HFFc6 (cell line): ENCODE measurements around the gene COL23A1. TPM values are rescaled to one million over a fixed set of nuclear protein-coding genes. Genes with fewer than 3 reads are reported as not detected.
"Not testable (repeated sequence)": the region's sequence is repeated elsewhere in the genome, so short reads cannot be mapped to it uniquely, and the experiment has no call there.

Experiments
- DNase-seq: peaks from one replicate; pipeline ENCODE4 v3.0.0-alpha.2; 2018
- H3K27ac Mint-ChIP-seq: 2 replicates; pipeline ENCODE4 v1.8.0; 2020; ENCODE audit warnings: mild to moderate bottlenecking, mixed read lengths
- H3K27me3 Mint-ChIP-seq: 2 replicates; pipeline ENCODE4 v1.8.0; 2021; ENCODE audit warnings: mild to moderate bottlenecking, moderate library complexity, mixed read lengths; ENCODE audit not compliant: insufficient read depth
- H3K36me3 Mint-ChIP-seq: 2 replicates; pipeline ENCODE4 v1.8.0; 2021; ENCODE audit warnings: low read depth, mixed read lengths
- H3K4me1 Mint-ChIP-seq: 2 replicates; pipeline ENCODE4 v1.8.0; 2020; ENCODE audit warnings: low read depth, mixed read lengths
- H3K4me3 Mint-ChIP-seq: 2 replicates; pipeline ENCODE4 v1.8.0; 2020; ENCODE audit warnings: mild to moderate bottlenecking, moderate library complexity, mixed read lengths
- H3K9me3 Mint-ChIP-seq: 2 replicates; pipeline ENCODE4 v1.8.0; 2020; ENCODE audit warnings: mild to moderate bottlenecking, mixed read lengths
- CTCF ChIP-seq: fragments of 200-600 bp; sonication (generic); IDR thresholded peaks from 2 replicates; pipeline ENCODE4 v1.5.0; 2021; ENCODE audit warnings: antibody characterized with exemption, mild to moderate bottlenecking
- total RNA-seq, 6 experiments: library from RNA; stranded (reverse); fragmentation: NEBNext Ultra II Directional; extraction: Animal tissue kit (Norgen Biotek cat#: 25700); gene quantifications; 2 replicates in 1 of 6; 3 replicates in 5 of 6; pipeline ENCODE4 v1.2.3, GENCODE V29; 2021

The COL23A1 gene
- total RNA-seq, 6 experiments from 2014 or later: not detected

GRCh38 chr5:178372142-178372571 lies 218.0 kb downstream of the COL23A1 start:
- Mint-ChIP-seq H3K36me3 (peaks cover 18% of the 10 kb centered on the region), H3K27ac (no peak overlapping the region), H3K9me3 (peaks cover 56% of the 10 kb centered on the region), H3K4me3 (no peak overlapping the region), H3K4me1 (no peaks in the 10 kb centered on the region), H3K27me3 (peaks cover 5% of the 10 kb centered on the region; the same call in 1 of the 2 replicates)
- DNase-seq: no peak
- no peak for TF ChIP-seq CTCF

GRCh38 chr5:178371362-178372111 lies 218.7 kb downstream of the COL23A1 start:
- no peak for DNase-seq
- no peak for TF ChIP-seq CTCF
- H3K27ac Mint-ChIP-seq: no peak overlapping the region
- no peaks in the 10 kb centered on the region for H3K4me1 Mint-ChIP-seq
- H3K9me3 Mint-ChIP-seq: peaks cover 57% of the 10 kb centered on the region
- H3K4me3 Mint-ChIP-seq: no peak overlapping the region
- peaks cover 24% of the 10 kb centered on the region for H3K36me3 Mint-ChIP-seq
- H3K27me3 Mint-ChIP-seq: peaks cover 5% of the 10 kb centered on the region; the same call in 1 of the 2 replicates

GRCh38 chr5:178370102-178370501 lies 220.1 kb downstream of the COL23A1 start:
- H3K27me3 Mint-ChIP-seq: peaks cover 8% of the 10 kb centered on the region; the same call in 1 of the 2 replicates
- TF ChIP-seq CTCF: no peak
- H3K36me3 Mint-ChIP-seq: peaks cover 23% of the 10 kb centered on the region
- peaks cover 62% of the 10 kb centered on the region for H3K9me3 Mint-ChIP-seq
- H3K27ac Mint-ChIP-seq: no peak overlapping the region
- no peaks in the 10 kb centered on the region for H3K4me1 Mint-ChIP-seq
- no peak for DNase-seq
- no peak overlapping the region for H3K4me3 Mint-ChIP-seq

GRCh38 chr5:178369469-178369868 lies 220.7 kb downstream of the COL23A1 start:
- H3K36me3 Mint-ChIP-seq: peaks cover 23% of the 10 kb centered on the region
- not testable (repeated sequence) for DNase-seq, H3K27ac Mint-ChIP-seq, H3K27me3 Mint-ChIP-seq, H3K4me1 Mint-ChIP-seq, H3K4me3 Mint-ChIP-seq
- peaks cover 65% of the 10 kb centered on the region for H3K9me3 Mint-ChIP-seq

- H3K27me3 Mint-ChIP-seq: peaks cover 8% of the 10 kb centered on the region; the same call in 1 of the 2 replicates
- no peak overlapping the region for H3K4me3 Mint-ChIP-seq
- peaks cover 23% of the 10 kb centered on the region for H3K36me3 Mint-ChIP-seq
- H3K27ac Mint-ChIP-seq: no peak overlapping the region
- TF ChIP-seq CTCF: no peak
- DNase-seq: no peak
- H3K4me1 Mint-ChIP-seq: no peaks in the 10 kb centered on the region
- H3K9me3 Mint-ChIP-seq: peaks cover 65% of the 10 kb centered on the region
Measured at GRCh38 chr5:178368716-178369300, 221.4 kb downstream of the COL23A1 start.

- Mint-ChIP-seq H3K4me3 (no peak overlapping the region), H3K27me3 (peaks cover 8% of the 10 kb centered on the region; the same call in 1 of the 2 replicates), H3K9me3 (peaks cover 67% of the 10 kb centered on the region), H3K36me3 (peaks cover 23% of the 10 kb centered on the region), H3K4me1 (no peaks in the 10 kb centered on the region), H3K27ac (no peak overlapping the region)
- no peak for DNase-seq
- no peak for TF ChIP-seq CTCF
Measured at GRCh38 chr5:178368274-178368673, 221.9 kb downstream of the COL23A1 start.
